ENCODE measurements around the gene DNAJC1.

GRCh38 chr10:21943633-21944265 is 59.8 kb downstream of the DNAJC1 start:
- no peak for TF ChIP-seq CTCF (IDR thresholded peaks at IDR 0.05; ENCODE audit: low read length)
- no peak for TF ChIP-seq EZH2 (IDR thresholded peaks at IDR 0.05; ENCODE audit: borderline replicate concordance, low read length)
